CD4-positive, alpha-beta T cell (primary cell): ENCODE data around the gene SERPINE3. TPM values are rescaled to one million over a fixed set of nuclear protein-coding genes. Genes with fewer than 3 reads are reported as not detected.

Source experiments
- ATAC-seq: fragments of 200-7000 bp; cut with Tn5 transposase; one replicate; pipeline ENCODE4 v1.10.0; 2022; ENCODE audit warnings: mild to moderate bottlenecking; ENCODE audit not compliant: poor library complexity
- CTCF ChIA-PET: fragments of 350-600 bp; sonication (Branson Sonifier 250); formaldehyde crosslinking; loops from one replicate; lab custom pipeline; 2021; ENCODE audit warnings: antibody characterized with exemption, inconsistent platforms; lab: Charles Lee
- POLR2A ChIA-PET: fragments of 350-600 bp; sonication (Branson Sonifier 250); formaldehyde crosslinking; loops from one replicate; lab custom pipeline; 2021; ENCODE audit warnings: antibody characterized with exemption, inconsistent platforms; lab: Charles Lee
- DNase-seq, 14 experiments: peaks; one replicate each; pipeline ENCODE4 v3.0.0-alpha.2; 2013 to 2020; ENCODE audit warnings: mixed read lengths in 2 of 14
- H3K27ac ChIP-seq, 2 donors: one replicate each; pipeline versions ENCODE4 v1.5.1 to v1.7.0; 2013; ENCODE audit warnings: low read length in 2 of 2, low read depth in 1 of 2, mild to moderate bottlenecking in 1 of 2
- H3K27me3 ChIP-seq, 2 experiments: 1 replicate in 1 of 2; 2 replicates in 1 of 2; pipeline versions ENCODE4 v1.6.1 to v1.7.0; 2013; ENCODE audit warnings: low read length in 2 of 2, control low read depth in 1 of 2, mild to moderate bottlenecking in 1 of 2, moderate library complexity in 1 of 2; ENCODE audit not compliant: insufficient read depth in 2 of 2, control insufficient read depth in 1 of 2
- H3K36me3 ChIP-seq: one replicate; pipeline ENCODE4 v1.6.1; 2013; ENCODE audit warnings: low read length, control low read depth; ENCODE audit not compliant: insufficient read depth
- H3K4me1 ChIP-seq: one replicate; pipeline ENCODE4 v1.6.1; 2013; ENCODE audit warnings: low read length, control low read depth; ENCODE audit not compliant: insufficient read depth
- H3K4me3 ChIP-seq: one replicate; pipeline ENCODE4 v1.5.1; 2013; ENCODE audit warnings: mild to moderate bottlenecking, low read length, moderate library complexity
- H3K9me3 ChIP-seq, 2 experiments: 1 replicate in 1 of 2; 2 replicates in 1 of 2; pipeline versions ENCODE4 v1.6.1 to v1.7.0; 2013; ENCODE audit warnings: low read length in 2 of 2, mild to moderate bottlenecking in 2 of 2, control low read depth in 1 of 2, moderate library complexity in 1 of 2; ENCODE audit not compliant: control insufficient read depth in 1 of 2, insufficient read depth in 1 of 2
- H3K27ac Mint-ChIP-seq: one replicate; pipeline ENCODE4 v1.8.0; 2020; ENCODE audit warnings: mixed read lengths
- H3K27me3 Mint-ChIP-seq: one replicate; pipeline ENCODE4 v1.8.0; 2021; ENCODE audit warnings: mixed read lengths
- H3K36me3 Mint-ChIP-seq: one replicate; pipeline ENCODE4 v1.8.0; 2021; ENCODE audit warnings: low read depth, mixed read lengths
- H3K4me1 Mint-ChIP-seq: one replicate; pipeline ENCODE4 v1.8.0; 2021; ENCODE audit warnings: low read depth, mixed read lengths
- H3K4me3 Mint-ChIP-seq: one replicate; pipeline ENCODE4 v1.8.0; 2020; ENCODE audit warnings: mild to moderate bottlenecking, mixed read lengths
- H3K9me3 Mint-ChIP-seq: one replicate; pipeline ENCODE4 v1.8.0; 2020; ENCODE audit warnings: mixed read lengths
- CTCF ChIP-seq: fragments of 200-600 bp; IDR thresholded peaks from one replicate; pipeline ENCODE4 v1.8.0; 2022; ENCODE audit warnings: antibody characterized with exemption, mild to moderate bottlenecking
- intact Hi-C, 2 experiments: fragments of 100-400 bp; cut with DNase I in 1 of 2; cut with micrococcal nuclease in 1 of 2; formaldehyde crosslinking; loops; one replicate each; pipeline versions ENCODE4 v1.15.1 to v1.9.0; 2023 to 2025; cut with DNase I, micrococcal nuclease
- total RNA-seq, 174 experiments: library from RNA in 2 of 174; stranded (reverse) in 2 of 174; gene quantifications; one replicate each; pipeline ENCODE4 v1.2.3 and lab custom pipeline; 2021 to 2026

The SERPINE3 gene
- total RNA-seq, 2 experiments from 2014 or later: not detected

GRCh38 chr13:51297556-51297955, 41.9 kb upstream of the SERPINE3 start:
- POLR2A ChIA-PET: no interaction called here

DNA sequence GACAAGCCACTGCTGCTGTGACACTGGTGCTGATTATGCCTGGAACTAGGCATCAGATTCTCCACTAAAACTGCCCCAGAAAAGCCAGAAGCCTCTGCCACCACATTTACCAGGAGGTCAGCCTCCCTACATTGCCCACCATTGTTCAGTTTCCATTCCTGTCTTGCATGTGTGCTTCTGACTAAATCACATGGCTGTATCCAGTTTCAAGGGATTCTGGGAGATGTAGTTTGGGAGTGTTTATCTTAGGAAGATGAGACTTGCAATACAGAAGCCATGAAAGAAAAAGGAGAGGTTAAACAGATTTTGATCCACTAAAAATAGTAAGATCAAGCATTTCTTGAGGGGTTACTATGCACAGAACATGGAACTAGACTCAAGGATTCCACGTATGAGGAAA, 40.7 kb upstream of the SERPINE3 start:
- no peaks in the 10 kb centered on the region for H3K4me1 Mint-ChIP-seq
- H3K9me3 Mint-ChIP-seq: no peaks in the 10 kb centered on the region
- Histone ChIP-seq H3K27ac (no peak overlapping the region), H3K9me3 (no peaks in the 10 kb centered on the region), H3K4me1 (no peaks in the 10 kb centered on the region), H3K36me3 (no peaks in the 10 kb centered on the region), H3K27me3 (no peaks in the 10 kb centered on the region), H3K4me3 (no peak overlapping the region)
- ChIA-PET CTCF (interaction anchor here (1.7 kb wide), 1 partner anchor 13 kb away, joined by 6 read pairs; no protein-coding TSS in a partner anchor), POLR2A (no interaction called here)
- no peaks in the 10 kb centered on the region for H3K36me3 Mint-ChIP-seq
- ATAC-seq (no peak), DNase-seq (no peak)
- peaks cover 6% of the 10 kb centered on the region for H3K27me3 Mint-ChIP-seq
- intact Hi-C loops: loop anchor here in 1 of 2 experiments (10.0 kb wide), 1 partner anchor 144 kb away; no protein-coding TSS in a partner anchor
- no peak for TF ChIP-seq CTCF
- H3K4me3 Mint-ChIP-seq: no peak overlapping the region
- no peak overlapping the region for H3K27ac Mint-ChIP-seq

More at GRCh38 chr13:51297556-51297955, 41.9 kb upstream of the SERPINE3 start:
- no peak for ATAC-seq
- peaks cover 6% of the 10 kb centered on the region for H3K27me3 Mint-ChIP-seq
- H3K36me3 ChIP-seq: no peaks in the 10 kb centered on the region
- no peaks in the 10 kb centered on the region for H3K36me3 Mint-ChIP-seq
- H3K27ac Mint-ChIP-seq: no peak overlapping the region
- DNase-seq: no peak
- H3K4me3 Mint-ChIP-seq: no peak overlapping the region
- H3K27ac ChIP-seq: no peak overlapping the region
- H3K9me3 ChIP-seq: no peaks in the 10 kb centered on the region
- H3K4me1 ChIP-seq: no peaks in the 10 kb centered on the region
- no peaks in the 10 kb centered on the region for H3K27me3 ChIP-seq
- intact Hi-C loops: loop anchor here in 1 of 2 experiments (10.0 kb wide), 1 partner anchor 143 kb away; no protein-coding TSS in a partner anchor
- TF ChIP-seq CTCF: no peak
- H3K4me3 ChIP-seq: no peak overlapping the region
- no peaks in the 10 kb centered on the region for H3K9me3 Mint-ChIP-seq
- CTCF ChIA-PET: interaction anchor here (1.7 kb wide), 1 partner anchor 11 kb away, joined by 6 read pairs; no protein-coding TSS in a partner anchor
- H3K4me1 Mint-ChIP-seq: no peaks in the 10 kb centered on the region

GRCh38 chr13:51303063-51303552, 36.4 kb upstream of the SERPINE3 start:
- ChIA-PET CTCF (interaction anchor here (1.0 kb wide), 1 partner anchor 12 kb away, joined by 3 read pairs; no protein-coding TSS in a partner anchor), POLR2A (no interaction called here)
- DNase-seq (no peak), ATAC-seq (no peak)
- Histone ChIP-seq H3K9me3 (no peaks in the 10 kb centered on the region), H3K27me3 (no peaks in the 10 kb centered on the region), H3K36me3 (no peaks in the 10 kb centered on the region), H3K4me1 (no peaks in the 10 kb centered on the region), H3K27ac (no peak overlapping the region), H3K4me3 (no peak overlapping the region)
- intact Hi-C loops: no loop called here
- Mint-ChIP-seq H3K4me3 (no peak overlapping the region), H3K4me1 (no peaks in the 10 kb centered on the region), H3K36me3 (no peaks in the 10 kb centered on the region), H3K27me3 (peaks cover 6% of the 10 kb centered on the region), H3K9me3 (no peaks in the 10 kb centered on the region), H3K27ac (no peak overlapping the region)
- TF ChIP-seq CTCF: no peak
